HG02759 (cell line): ENCODE data around the gene AAR2.

Experiments used
- ATAC-seq: cut with Tn5 transposase; IDR thresholded peaks from one replicate; pipeline ENCODE4 v1.9.1; 2021; ENCODE audit warnings: mild to moderate bottlenecking, moderate library complexity; ENCODE audit not compliant: unreplicated experiment

Gene AAR2

GRCh38 chr20:36259177-36260061 is 23.1 kb downstream of the AAR2 start:
- no peak for ATAC-seq

- no peak for ATAC-seq
Measured at GRCh38 chr20:36260316-36260715, 24.0 kb downstream of the AAR2 start.

GRCh38 chr20:36261389-36262105 is 25.3 kb downstream of the AAR2 start:
- no peak for ATAC-seq

GRCh38 chr20:36262440-36262839 is 26.2 kb downstream of the AAR2 start:
- ATAC-seq = no peak

- ATAC-seq = no peak
Measured at GRCh38 chr20:36264426-36265246, 28.4 kb downstream of the AAR2 start.

GRCh38 chr20:36266189-36266588 is 29.9 kb downstream of the AAR2 start:
- no peak for ATAC-seq

GRCh38 chr20:36267605-36268381 is 31.5 kb downstream of the AAR2 start:
- ATAC-seq = no peak

- no peak for ATAC-seq
Measured at GRCh38 chr20:36268440-36269342, 32.4 kb downstream of the AAR2 start.

GRCh38 chr20:36269507-36269906 is 33.2 kb downstream of the AAR2 start:
- ATAC-seq = no peak

- ATAC-seq = no peak
Measured at GRCh38 chr20:36270744-36271638, 34.7 kb downstream of the AAR2 start.

GRCh38 chr20:36271639-36272546 is 35.6 kb downstream of the AAR2 start:
- no peak for ATAC-seq

- no peak for ATAC-seq
Measured at GRCh38 chr20:36272547-36273220, 36.4 kb downstream of the AAR2 start.

- ATAC-seq = no peak
Measured at GRCh38 chr20:36273414-36274180, 37.3 kb downstream of the AAR2 start.

GRCh38 chr20:36274181-36274841 is 38.0 kb downstream of the AAR2 start:
- no peak for ATAC-seq

GRCh38 chr20:36275011-36275410 is 38.7 kb downstream of the AAR2 start:
- ATAC-seq = no peak
